Mucosa of rectum (tissue), 2 donors: ENCODE data around the gene ZNF516.
A peak's percentile ranks its signal among the peaks of the same experiment; 100 is the strongest.

Experiments
- H3K27ac ChIP-seq, 2 donors: one replicate each; pipeline ENCODE4 v1.7.0; 2013; ENCODE audit warnings: inconsistent platforms in 2 of 2, low read depth in 2 of 2, low read length in 2 of 2
- H3K27me3 ChIP-seq, 2 donors: one replicate each; pipeline ENCODE4 v1.7.0; 2013; ENCODE audit warnings: low read length in 2 of 2; ENCODE audit not compliant: control insufficient read depth in 2 of 2, insufficient read depth in 2 of 2
- H3K36me3 ChIP-seq, 2 donors: one replicate each; pipeline ENCODE4 v1.7.0; 2013; ENCODE audit warnings: low read length in 2 of 2; ENCODE audit not compliant: control insufficient read depth in 2 of 2, insufficient read depth in 2 of 2
- H3K4me1 ChIP-seq, 2 donors: one replicate each; pipeline ENCODE4 v1.7.0; 2013; ENCODE audit warnings: low read length in 2 of 2, mild to moderate bottlenecking in 1 of 2; ENCODE audit not compliant: control insufficient read depth in 2 of 2, insufficient read depth in 2 of 2
- H3K4me3 ChIP-seq, 2 donors: one replicate each; pipeline ENCODE4 v1.7.0; 2013; ENCODE audit warnings: low read length in 2 of 2
- H3K9ac ChIP-seq, 2 donors: one replicate each; pipeline ENCODE4 v1.7.0; 2013; ENCODE audit warnings: low read length in 2 of 2, low read depth in 1 of 2, mild to moderate bottlenecking in 1 of 2
- H3K9me3 ChIP-seq, 2 donors: one replicate each; pipeline ENCODE4 v1.7.0; 2013; ENCODE audit warnings: low read length in 2 of 2; ENCODE audit not compliant: control insufficient read depth in 2 of 2
- donor health status: healthy.
- donor health status: Normal muscosa, but diverticular disease.

ZNF516 gene

DNA sequence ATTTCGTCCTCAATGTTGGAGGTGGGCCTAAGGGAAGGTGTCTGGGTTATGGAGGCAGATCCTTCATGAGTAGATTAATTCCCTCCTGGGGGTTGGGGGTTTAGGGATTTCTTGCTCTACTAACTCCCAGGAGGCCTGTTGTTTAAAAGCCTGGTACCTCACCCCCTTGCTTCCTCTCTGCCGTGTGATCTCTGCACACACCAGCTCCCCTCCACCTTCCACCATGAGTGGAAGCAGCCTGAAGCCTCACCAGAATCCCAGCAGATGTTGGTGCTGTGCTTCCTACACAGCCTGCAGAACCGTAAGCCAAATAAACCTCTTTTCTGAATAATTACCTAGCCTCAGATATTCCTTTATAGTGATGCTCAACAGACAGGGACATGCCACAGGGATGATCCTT lies 141.5 kb downstream of the ZNF516 start:
- H3K4me3 ChIP-seq: no peak overlapping the region
- no peak overlapping the region for H3K9ac ChIP-seq
- no peaks in the 10 kb centered on the region for H3K27me3 ChIP-seq
- no peak overlapping the region for H3K27ac ChIP-seq
- peaks cover 2 to 4% of the 10 kb centered on the region in 2 donors for H3K4me1 ChIP-seq
- H3K9me3 ChIP-seq: no peaks in the 10 kb centered on the region
- peaks cover 0 to 2% of the 10 kb centered on the region in 2 donors for H3K36me3 ChIP-seq

DNA sequence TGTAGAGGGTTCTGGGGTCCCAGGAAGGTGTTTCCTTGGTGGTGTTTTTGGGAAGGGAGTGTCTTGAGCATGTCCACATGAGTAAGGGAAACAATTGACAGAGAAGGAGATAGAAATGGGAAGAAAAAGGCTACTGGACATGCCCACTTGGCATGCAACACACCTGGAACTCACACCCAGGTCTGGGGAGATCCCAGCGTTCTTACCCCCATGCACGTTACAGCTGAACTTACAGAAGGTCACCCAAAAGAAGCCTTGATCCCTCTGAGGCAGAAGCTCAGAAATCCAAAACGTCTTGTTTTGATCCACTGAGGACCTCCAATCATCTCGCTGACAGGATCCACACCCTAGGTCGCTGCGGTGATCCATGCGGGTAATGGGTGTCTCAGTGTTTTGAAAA lies 142.0 kb downstream of the ZNF516 start:
- no peaks in the 10 kb centered on the region for H3K27me3 ChIP-seq

DNA sequence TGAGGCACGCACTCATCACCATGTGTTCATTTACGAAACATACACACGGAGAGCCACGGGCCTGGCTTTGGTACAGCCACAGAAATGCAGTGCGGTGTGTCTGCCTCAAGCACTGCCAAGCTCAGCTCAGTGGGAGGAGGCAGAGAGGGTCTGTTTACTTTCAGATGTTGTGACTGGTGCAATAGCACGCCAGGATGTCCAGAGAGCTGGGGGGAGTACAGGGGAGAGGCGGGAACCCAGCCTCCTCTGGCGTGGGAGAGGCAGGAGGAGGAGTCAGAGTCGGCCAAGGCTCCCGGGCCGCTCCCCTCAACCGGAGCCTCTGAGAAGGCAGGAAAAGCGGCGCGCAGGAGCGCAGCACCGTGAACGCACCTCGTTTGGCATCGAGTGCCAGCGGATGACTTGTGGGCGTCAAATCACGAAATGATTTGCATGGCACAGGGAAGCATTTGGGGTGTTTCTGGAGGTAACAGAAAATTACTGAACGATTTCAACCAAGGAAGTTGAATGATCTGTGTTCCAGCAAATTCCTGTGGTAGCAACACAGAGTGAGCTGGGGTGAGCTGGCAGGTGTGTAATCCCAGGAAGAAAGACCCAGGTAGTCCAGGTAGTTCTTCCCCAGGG lies 143.0 kb downstream of the ZNF516 start:
- H3K27ac ChIP-seq: no peak overlapping the region
- H3K36me3 ChIP-seq: peaks cover 0 to 2% of the 10 kb centered on the region in 2 donors
- H3K4me3 ChIP-seq: peak overlapping the region in 1 of 2 donors; percentile 51
- no peaks in the 10 kb centered on the region for H3K9me3 ChIP-seq
- peak overlapping the region in 1 of 2 donors; percentile 7 for H3K9ac ChIP-seq
- H3K4me1 ChIP-seq: peaks cover 2 to 5% of the 10 kb centered on the region in 2 donors
- H3K27me3 ChIP-seq: no peaks in the 10 kb centered on the region

More for the DNA sequence above, 142.0 kb downstream of the ZNF516 start:
- Histone ChIP-seq H3K9ac (no peak overlapping the region), H3K36me3 (peaks cover 0 to 2% of the 10 kb centered on the region in 2 donors), H3K27ac (no peak overlapping the region), H3K4me3 (no peak overlapping the region), H3K4me1 (peaks cover 2 to 5% of the 10 kb centered on the region in 2 donors), H3K9me3 (no peaks in the 10 kb centered on the region)

DNA sequence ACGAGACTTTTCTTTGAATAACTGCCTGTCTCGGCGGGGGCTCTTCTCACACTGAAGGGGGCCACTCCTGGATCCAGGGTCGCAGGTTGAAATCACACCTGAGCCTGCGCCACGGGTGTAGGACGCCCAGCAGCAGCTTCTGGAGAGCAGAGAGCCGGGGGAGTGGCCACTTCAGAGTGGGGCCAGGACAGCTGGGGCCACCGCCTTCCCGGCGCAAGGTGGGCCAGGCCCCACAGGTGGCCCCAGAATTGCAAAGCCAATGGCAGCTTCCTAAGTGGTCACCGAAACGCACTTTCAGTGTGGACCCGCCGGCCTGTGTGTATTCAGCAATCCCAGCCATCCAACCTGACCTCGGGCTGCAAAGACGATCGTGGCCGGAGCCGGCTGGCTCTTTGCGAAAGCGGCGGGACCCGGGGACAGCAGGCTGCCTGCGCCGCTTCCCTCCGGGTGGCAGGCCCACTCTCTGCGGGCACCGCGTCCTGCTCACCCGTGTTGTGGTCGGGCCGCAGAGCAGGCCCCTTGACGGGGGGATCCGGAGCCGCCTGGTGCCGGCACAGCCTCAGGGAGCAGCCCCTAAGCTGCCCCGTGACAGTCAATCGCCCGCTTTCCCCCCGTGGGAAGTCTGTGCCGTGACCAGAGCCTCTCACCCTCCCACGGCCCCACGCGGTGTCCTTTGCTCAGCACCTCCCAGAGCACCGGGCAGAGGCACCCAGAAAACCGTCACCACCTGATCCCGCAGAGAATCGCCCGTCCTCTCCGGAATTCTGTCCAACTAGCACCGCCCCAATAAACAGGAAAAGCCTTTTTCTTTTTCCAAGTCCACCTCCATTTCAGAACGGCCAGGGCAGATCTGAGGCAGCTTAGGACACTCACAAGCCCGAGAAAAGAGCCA lies 144.7 kb downstream of the ZNF516 start:
- H3K27me3 ChIP-seq: no peaks in the 10 kb centered on the region
- peaks cover 2 to 5% of the 10 kb centered on the region in 2 donors for H3K4me1 ChIP-seq
- no peaks in the 10 kb centered on the region for H3K9me3 ChIP-seq
- H3K27ac ChIP-seq: no peak overlapping the region
- H3K36me3 ChIP-seq: no peaks in the 10 kb centered on the region
- no peak overlapping the region for H3K9ac ChIP-seq
- no peak overlapping the region for H3K4me3 ChIP-seq

DNA sequence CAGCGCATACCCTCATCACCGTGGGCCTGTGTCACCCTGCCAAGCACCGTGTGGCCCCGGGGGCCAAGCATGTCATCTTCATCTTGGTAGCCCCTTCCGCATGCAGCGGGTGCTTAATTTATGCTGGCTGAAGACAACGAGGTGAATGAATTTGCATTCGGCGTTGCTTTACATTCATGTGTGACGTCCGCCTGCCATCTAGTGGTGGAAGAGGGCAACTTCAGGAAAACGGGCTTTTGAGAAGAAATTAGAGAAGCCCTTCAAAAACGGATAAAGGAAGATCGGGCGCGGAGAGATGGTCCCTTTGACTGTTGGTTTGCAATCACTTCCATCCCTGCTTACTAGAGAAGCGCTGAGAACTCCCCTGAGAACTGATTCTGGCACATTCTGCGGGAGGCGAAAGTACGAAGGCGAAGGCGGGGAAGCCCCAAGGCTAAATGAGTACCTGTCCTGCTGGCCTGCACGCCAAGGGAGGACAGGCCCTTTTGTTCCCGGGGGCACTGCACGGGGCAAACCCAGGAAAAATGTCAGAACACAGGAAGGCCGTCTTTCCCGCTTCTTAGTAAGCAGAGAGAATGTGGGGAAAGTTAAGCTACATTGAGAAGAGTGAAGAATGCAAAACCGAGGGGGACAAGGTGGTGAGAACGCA lies 145.9 kb downstream of the ZNF516 start:
- peak overlapping the region in 1 of 2 donors; percentile 49 for H3K4me3 ChIP-seq
- no peak overlapping the region for H3K9ac ChIP-seq
- H3K36me3 ChIP-seq: no peaks in the 10 kb centered on the region
- H3K4me1 ChIP-seq: peaks cover 2 to 5% of the 10 kb centered on the region in 2 donors
- H3K9me3 ChIP-seq: no peaks in the 10 kb centered on the region
- no peak overlapping the region for H3K27ac ChIP-seq
- H3K27me3 ChIP-seq: no peaks in the 10 kb centered on the region

DNA sequence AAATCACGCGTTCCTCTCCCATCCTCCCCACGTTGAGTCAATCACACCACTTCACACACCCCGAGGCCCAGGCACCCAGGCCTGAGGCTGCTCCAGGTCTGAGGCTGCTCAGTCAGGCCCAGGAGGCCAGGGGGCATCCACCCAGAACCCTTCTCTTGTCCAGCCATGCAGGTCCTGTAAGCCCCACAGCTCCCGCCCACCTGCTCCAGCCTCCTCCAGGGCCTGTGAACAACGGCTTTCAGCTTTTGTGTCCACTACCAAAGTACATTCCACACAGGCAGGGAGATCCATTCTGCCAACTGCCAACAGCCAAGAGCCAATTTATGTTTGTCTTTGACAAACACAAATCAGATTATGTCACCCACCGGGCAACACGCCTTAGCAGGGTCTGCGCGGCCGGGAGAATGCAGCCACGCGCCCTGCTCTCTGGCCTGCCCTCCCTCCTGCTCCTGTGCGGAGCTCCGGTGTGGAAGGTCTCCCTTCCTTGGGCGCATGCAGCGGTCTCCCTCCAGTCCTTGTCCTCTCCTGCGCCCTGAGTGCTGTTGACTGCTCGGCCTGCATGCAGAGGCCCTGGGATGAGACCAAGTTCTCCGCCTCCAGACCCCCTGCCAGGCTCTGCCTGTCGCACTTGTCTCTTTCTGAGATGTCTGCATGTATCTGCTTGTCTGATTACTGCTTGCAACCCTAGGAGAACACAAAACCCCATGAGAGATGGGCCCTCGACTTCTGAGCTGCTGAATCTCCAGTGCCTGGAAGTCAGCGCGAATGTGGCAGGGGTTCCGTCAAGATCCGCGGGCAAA lies 146.6 kb downstream of the ZNF516 start:
- Histone ChIP-seq H3K4me1 (peaks cover 2 to 5% of the 10 kb centered on the region in 2 donors), H3K9ac (no peak overlapping the region), H3K4me3 (peak overlapping the region in 1 of 2 donors; percentile 49), H3K27ac (no peak overlapping the region), H3K36me3 (no peaks in the 10 kb centered on the region), H3K27me3 (no peaks in the 10 kb centered on the region), H3K9me3 (no peaks in the 10 kb centered on the region)

DNA sequence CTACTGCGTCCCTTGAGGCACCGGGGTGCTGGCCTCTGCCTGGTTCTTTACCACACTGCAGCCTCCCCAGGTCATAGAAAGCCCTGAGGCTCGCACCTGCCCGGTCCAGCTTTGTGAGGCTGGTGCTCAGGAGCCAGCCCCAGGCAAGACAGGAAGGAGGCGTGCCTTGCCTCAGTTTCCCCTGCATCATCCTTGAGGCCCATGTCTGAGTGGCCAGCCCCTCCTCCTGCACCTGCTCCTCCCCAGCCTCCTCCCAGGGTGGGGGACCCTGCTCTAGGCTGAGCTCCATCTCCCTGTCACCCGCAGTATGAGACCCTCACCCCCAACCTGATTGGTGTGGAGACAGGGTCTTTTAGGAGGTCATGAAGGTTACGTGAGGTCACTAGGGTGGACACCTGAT lies 147.7 kb downstream of the ZNF516 start:
- Histone ChIP-seq H3K9me3 (no peaks in the 10 kb centered on the region), H3K36me3 (no peaks in the 10 kb centered on the region), H3K27me3 (no peaks in the 10 kb centered on the region), H3K4me3 (no peak overlapping the region), H3K9ac (no peak overlapping the region), H3K27ac (no peak overlapping the region), H3K4me1 (peaks cover 2 to 5% of the 10 kb centered on the region in 2 donors)

DNA sequence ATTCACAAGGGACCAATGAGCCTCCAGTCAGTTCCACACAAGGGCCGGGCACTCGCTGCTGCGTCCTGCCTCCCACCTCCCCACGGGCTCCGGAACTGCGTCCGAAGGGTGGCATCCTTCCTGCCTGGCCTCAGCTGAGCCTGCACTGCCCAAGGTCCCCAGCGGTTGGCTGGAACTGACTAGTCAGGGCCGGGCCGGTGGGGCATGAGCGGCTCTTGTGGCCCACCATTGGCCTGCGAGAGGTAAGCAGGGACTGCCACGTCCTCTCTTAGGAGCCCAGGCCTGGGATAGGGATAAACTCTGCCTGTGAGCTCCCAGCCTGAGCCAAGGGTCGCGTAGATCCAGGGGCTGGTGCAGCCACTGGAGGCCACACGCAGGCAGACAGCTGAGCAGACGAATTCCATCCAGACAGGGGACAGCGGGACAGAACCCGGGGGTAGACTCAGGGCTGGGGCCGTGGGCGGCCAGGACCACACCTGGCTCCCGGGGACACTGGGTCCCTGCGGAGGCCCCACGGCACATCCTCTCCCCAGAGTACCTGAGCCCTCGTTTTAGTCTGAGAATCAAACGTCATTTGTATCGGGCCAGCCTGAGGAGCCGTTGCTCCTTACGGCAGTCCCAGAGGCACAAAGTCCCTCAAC lies 148.4 kb downstream of the ZNF516 start:
- Histone ChIP-seq H3K27me3 (no peaks in the 10 kb centered on the region), H3K4me1 (peaks cover 2 to 5% of the 10 kb centered on the region in 2 donors), H3K36me3 (no peaks in the 10 kb centered on the region), H3K27ac (no peak overlapping the region), H3K4me3 (no peak overlapping the region), H3K9me3 (no peaks in the 10 kb centered on the region), H3K9ac (no peak overlapping the region)

DNA sequence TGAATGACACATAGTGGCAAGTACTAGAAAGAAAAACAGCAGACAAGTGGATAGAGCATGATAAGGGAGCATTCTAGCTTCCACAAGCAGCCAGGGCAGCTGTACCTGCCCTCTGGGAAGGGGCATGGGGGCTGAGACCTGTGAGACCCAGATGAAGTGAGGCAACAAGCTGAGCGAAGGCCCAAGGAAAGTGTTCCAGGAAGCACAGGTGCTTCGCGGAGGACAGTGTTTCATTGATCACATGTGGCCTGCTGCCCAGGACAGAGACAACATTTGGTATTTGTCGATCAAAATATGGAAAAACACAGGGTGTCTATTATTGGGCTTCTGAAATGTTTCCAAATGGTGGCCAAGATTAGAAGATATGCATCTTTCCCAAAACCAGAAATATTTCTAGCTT lies 149.1 kb downstream of the ZNF516 start:
- Histone ChIP-seq H3K27me3 (no peaks in the 10 kb centered on the region), H3K27ac (no peak overlapping the region)

More for the DNA sequence above, 149.1 kb downstream of the ZNF516 start:
- Histone ChIP-seq H3K4me1 (peaks cover 2 to 5% of the 10 kb centered on the region in 2 donors), H3K9me3 (no peaks in the 10 kb centered on the region), H3K4me3 (no peak overlapping the region), H3K36me3 (no peaks in the 10 kb centered on the region), H3K9ac (no peak overlapping the region)
